Uterus (tissue), 4 donors: Measurements from ENCODE around the gene KIAA1755. TPM values are rescaled to one million over a fixed set of nuclear protein-coding genes. Genes with fewer than 3 reads are reported as not detected.

Experiments
- DNase-seq, 2 donors: peaks; one replicate each; pipeline ENCODE4 v3.0.0-alpha.2; 2019 to 2020
- H3K27ac ChIP-seq, 2 donors: fragments of 200-600 bp; sonication (generic); 1 replicate in 1 of 2; 2 replicates in 1 of 2; pipeline ENCODE4 v1.5.1; 2016 to 2018
- H3K27me3 ChIP-seq, 2 donors: fragments of 200-600 bp; sonication (generic); one replicate each; pipeline ENCODE4 v1.5.1; 2018 to 2019; ENCODE audit warnings: control low read depth in 1 of 2
- H3K36me3 ChIP-seq, 2 donors: fragments of 200-600 bp; sonication (generic); one replicate each; pipeline ENCODE4 v1.5.1; 2019; ENCODE audit warnings: control low read depth in 1 of 2
- H3K4me1 ChIP-seq, 2 donors: fragments of 200-600 bp; sonication (generic); one replicate each; pipeline ENCODE4 v1.5.1; 2018 to 2019; ENCODE audit warnings: control low read depth in 1 of 2
- H3K4me3 ChIP-seq, 2 donors: fragments of 200-600 bp; sonication (generic); 1 replicate in 1 of 2; 2 replicates in 1 of 2; pipeline ENCODE4 v1.5.1; 2018 to 2019; ENCODE audit warnings: mild to moderate bottlenecking in 1 of 2
- H3K9me3 ChIP-seq, 2 donors: fragments of 200-600 bp; sonication (generic); one replicate each; pipeline ENCODE4 v1.5.1; 2019; ENCODE audit warnings: control low read depth in 1 of 2
- CTCF ChIP-seq, 4 experiments: fragments of 200-600 bp in 2 of 4; fragments of 450-650 bp in 2 of 4; sonication (generic) in 2 of 4; IDR thresholded peaks; one replicate each; pipeline ENCODE4 v1.5.1; 2016 to 2019; ENCODE audit warnings: antibody characterized with exemption in 4 of 4, mild to moderate bottlenecking in 2 of 4, moderate library complexity in 1 of 4
- POLR2A ChIP-seq, 2 donors: fragments of 450-650 bp; IDR thresholded peaks; one replicate each; pipeline ENCODE4 v1.6.1; 2016; ENCODE audit warnings: antibody characterized with exemption in 2 of 2, mild to moderate bottlenecking in 1 of 2, moderate library complexity in 1 of 2
- intact Hi-C: fragments of 100-400 bp; cut with DNase I; formaldehyde crosslinking; loops from one replicate; pipeline ENCODE4 v1.15.1; 2023; ENCODE audit warnings: low total_unique reads
- total RNA-seq, 4 donors: library from RNA; depleted of rRNA in 3 of 4; stranded (reverse); fragments of >200 nt in 3 of 4; gene quantifications; one replicate each; pipeline versions ENCODE4 v1.1.0 to v1.2.4, GENCODE V29; 2014 to 2023
- donor health status: DM: yes; HTN: yes; CAD: no.

KIAA1755 gene
- total RNA-seq, 4 donors from 2014 or later, result 5.3 to 47.6 (median 15.7) TPM

- Histone ChIP-seq H3K9me3 (no peaks in the 10 kb centered on the region), H3K27me3 (no peaks in the 10 kb centered on the region), H3K36me3 (no peaks in the 10 kb centered on the region), H3K4me1 (no peaks in the 10 kb centered on the region), H3K27ac (no peak overlapping the region), H3K4me3 (no peak overlapping the region)
- no peak for DNase-seq
- intact Hi-C loops, result no loop called here
- TF ChIP-seq POLR2A (IDR thresholded peaks at IDR 0.05) (no peak), CTCF (IDR thresholded peaks at IDR 0.05) (no peak)
These were observed 8.5 kb upstream of the KIAA1755 start for GRCh38 chr20:38269040-38269439.

GRCh38 chr20:38267901-38268514 is 7.5 kb upstream of the KIAA1755 start:
- no peak for DNase-seq
- TF ChIP-seq POLR2A (IDR thresholded peaks at IDR 0.05), result no peak
- no peak for TF ChIP-seq CTCF (IDR thresholded peaks at IDR 0.05)
- H3K4me1 ChIP-seq, result no peaks in the 10 kb centered on the region
- no peak overlapping the region for H3K27ac ChIP-seq
- intact Hi-C loops, result no loop called here
- no peaks in the 10 kb centered on the region for H3K27me3 ChIP-seq
- no peaks in the 10 kb centered on the region for H3K9me3 ChIP-seq
- H3K36me3 ChIP-seq, result no peaks in the 10 kb centered on the region
- no peak overlapping the region for H3K4me3 ChIP-seq

- Histone ChIP-seq H3K36me3 (no peaks in the 10 kb centered on the region), H3K4me3 (no peak overlapping the region), H3K27me3 (no peaks in the 10 kb centered on the region), H3K9me3 (no peaks in the 10 kb centered on the region), H3K27ac (no peak overlapping the region), H3K4me1 (no peaks in the 10 kb centered on the region)
- intact Hi-C loops, result no loop called here
- DNase-seq, result no peak
- TF ChIP-seq POLR2A (IDR thresholded peaks at IDR 0.05), result no peak
- no peak for TF ChIP-seq CTCF (IDR thresholded peaks at IDR 0.05)
These were observed 6.8 kb upstream of the KIAA1755 start for GRCh38 chr20:38267296-38267695.

GRCh38 chr20:38266426-38266825 is 5.9 kb upstream of the KIAA1755 start:
- Histone ChIP-seq H3K27ac (no peak overlapping the region), H3K4me1 (no peaks in the 10 kb centered on the region), H3K9me3 (no peaks in the 10 kb centered on the region), H3K4me3 (no peak overlapping the region), H3K36me3 (no peaks in the 10 kb centered on the region), H3K27me3 (no peaks in the 10 kb centered on the region)
- TF ChIP-seq POLR2A (IDR thresholded peaks at IDR 0.05), result no peak
- no peak for TF ChIP-seq CTCF (IDR thresholded peaks at IDR 0.05)
- no peak for DNase-seq
- intact Hi-C loops, result no loop called here

GRCh38 chr20:38262931-38263330 is 2.4 kb upstream of the KIAA1755 start:
- no peak overlapping the region for H3K27ac ChIP-seq
- H3K4me1 ChIP-seq, result no peaks in the 10 kb centered on the region
- DNase-seq, result no peak
- H3K27me3 ChIP-seq, result peaks cover 0 to 4% of the 10 kb centered on the region in 2 donors
- H3K36me3 ChIP-seq, result no peaks in the 10 kb centered on the region
- intact Hi-C loops, result no loop called here
- TF ChIP-seq CTCF (IDR thresholded peaks at IDR 0.05), result no peak
- TF ChIP-seq POLR2A (IDR thresholded peaks at IDR 0.05), result no peak
- H3K4me3 ChIP-seq, result no peak overlapping the region
- no peaks in the 10 kb centered on the region for H3K9me3 ChIP-seq
